Nephron progenitor cell (in vitro differentiated cells): ENCODE data around the gene RAB4B.

Experiments used
- DNase-seq: peaks from one replicate; pipeline ENCODE4 v3.0.0; 2021
- H3K27ac Mint-ChIP-seq: 2 replicates; pipeline ENCODE4 v1.8.0; 2021; ENCODE audit warnings: mild to moderate bottlenecking, moderate library complexity, mixed read lengths
- H3K27me3 Mint-ChIP-seq: 2 replicates; pipeline ENCODE4 v1.8.0; 2021; ENCODE audit warnings: mild to moderate bottlenecking, low read depth, mixed read lengths; ENCODE audit not compliant: poor library complexity
- H3K36me3 Mint-ChIP-seq: 2 replicates; pipeline ENCODE4 v1.8.0; 2021; ENCODE audit warnings: low read depth, mixed read lengths
- H3K4me1 Mint-ChIP-seq: 2 replicates; pipeline ENCODE4 v1.8.0; 2021; ENCODE audit warnings: mixed read lengths
- H3K4me3 Mint-ChIP-seq: 2 replicates; pipeline ENCODE4 v1.8.0; 2021; ENCODE audit warnings: mild to moderate bottlenecking, moderate library complexity, mixed read lengths
- H3K9me3 Mint-ChIP-seq: 2 replicates; pipeline ENCODE4 v1.8.0; 2021; ENCODE audit warnings: mild to moderate bottlenecking, moderate library complexity, mixed read lengths
- TF ChIP-seq, protein P1 (sequence below): fragments of 200-600 bp; sonication (generic); IDR thresholded peaks from 2 replicates; pipeline ENCODE4 v1.5.0; 2021; ENCODE audit warnings: antibody characterized with exemption

RAB4B gene

DNA sequence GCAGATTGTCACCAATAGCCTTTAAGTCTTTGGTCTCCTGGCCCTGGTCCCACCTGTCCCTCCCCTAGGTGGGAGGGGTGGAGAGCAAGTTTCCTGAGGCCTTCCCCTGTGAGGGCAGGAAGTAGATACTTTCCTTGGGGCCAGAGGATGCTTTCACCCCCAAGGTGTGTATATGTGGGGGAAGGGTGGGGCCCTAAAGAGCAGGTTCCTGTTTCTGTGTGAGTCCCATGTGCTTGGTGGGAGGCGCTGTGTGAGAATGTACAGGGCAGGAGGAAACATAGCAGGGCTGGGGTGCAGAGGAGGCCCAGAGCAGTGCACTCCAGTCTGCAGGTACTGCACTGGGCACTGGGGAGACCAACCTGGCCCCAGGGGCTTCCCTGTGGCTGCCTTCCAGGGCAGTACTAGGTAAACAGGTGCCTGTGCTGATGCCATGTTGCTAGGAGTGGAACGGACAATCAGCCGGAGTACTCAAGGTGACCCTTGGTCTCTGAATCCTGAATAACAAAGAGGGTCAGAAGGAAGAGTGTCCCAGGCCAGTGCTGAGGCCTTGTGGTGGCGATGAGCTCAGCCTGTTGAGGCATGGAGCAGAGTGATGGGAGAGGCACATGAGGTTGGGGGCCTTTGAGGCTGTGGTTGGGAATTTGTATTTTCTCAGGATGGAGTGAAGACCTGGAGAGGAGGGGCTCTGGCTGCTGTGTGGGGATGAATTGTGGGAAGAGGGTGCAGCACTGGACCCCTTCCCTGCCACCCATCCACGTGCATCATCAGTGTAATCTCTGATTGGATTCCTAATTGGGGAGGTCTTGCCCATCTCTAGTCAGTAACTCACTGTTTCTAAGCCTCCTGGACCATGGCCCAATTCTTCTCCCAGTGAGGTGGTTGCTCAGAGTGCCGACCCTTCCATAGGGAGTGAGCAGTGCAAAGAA lies 26.1 kb downstream of the RAB4B start:
- peaks cover 76% of the 10 kb centered on the region for H3K4me1 Mint-ChIP-seq
- peaks cover 3% of the 10 kb centered on the region for H3K27me3 Mint-ChIP-seq
- peaks cover 20% of the 10 kb centered on the region for H3K36me3 Mint-ChIP-seq
- peak overlapping the region; percentile 3 for H3K4me3 Mint-ChIP-seq
- no peaks in the 10 kb centered on the region for H3K9me3 Mint-ChIP-seq
- no peak for DNase-seq
- H3K27ac Mint-ChIP-seq = peak overlapping the region; percentile 52
- TF ChIP-seq, protein P1, sequence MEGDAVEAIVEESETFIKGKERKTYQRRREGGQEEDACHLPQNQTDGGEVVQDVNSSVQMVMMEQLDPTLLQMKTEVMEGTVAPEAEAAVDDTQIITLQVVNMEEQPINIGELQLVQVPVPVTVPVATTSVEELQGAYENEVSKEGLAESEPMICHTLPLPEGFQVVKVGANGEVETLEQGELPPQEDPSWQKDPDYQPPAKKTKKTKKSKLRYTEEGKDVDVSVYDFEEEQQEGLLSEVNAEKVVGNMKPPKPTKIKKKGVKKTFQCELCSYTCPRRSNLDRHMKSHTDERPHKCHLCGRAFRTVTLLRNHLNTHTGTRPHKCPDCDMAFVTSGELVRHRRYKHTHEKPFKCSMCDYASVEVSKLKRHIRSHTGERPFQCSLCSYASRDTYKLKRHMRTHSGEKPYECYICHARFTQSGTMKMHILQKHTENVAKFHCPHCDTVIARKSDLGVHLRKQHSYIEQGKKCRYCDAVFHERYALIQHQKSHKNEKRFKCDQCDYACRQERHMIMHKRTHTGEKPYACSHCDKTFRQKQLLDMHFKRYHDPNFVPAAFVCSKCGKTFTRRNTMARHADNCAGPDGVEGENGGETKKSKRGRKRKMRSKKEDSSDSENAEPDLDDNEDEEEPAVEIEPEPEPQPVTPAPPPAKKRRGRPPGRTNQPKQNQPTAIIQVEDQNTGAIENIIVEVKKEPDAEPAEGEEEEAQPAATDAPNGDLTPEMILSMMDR = no peak

DNA sequence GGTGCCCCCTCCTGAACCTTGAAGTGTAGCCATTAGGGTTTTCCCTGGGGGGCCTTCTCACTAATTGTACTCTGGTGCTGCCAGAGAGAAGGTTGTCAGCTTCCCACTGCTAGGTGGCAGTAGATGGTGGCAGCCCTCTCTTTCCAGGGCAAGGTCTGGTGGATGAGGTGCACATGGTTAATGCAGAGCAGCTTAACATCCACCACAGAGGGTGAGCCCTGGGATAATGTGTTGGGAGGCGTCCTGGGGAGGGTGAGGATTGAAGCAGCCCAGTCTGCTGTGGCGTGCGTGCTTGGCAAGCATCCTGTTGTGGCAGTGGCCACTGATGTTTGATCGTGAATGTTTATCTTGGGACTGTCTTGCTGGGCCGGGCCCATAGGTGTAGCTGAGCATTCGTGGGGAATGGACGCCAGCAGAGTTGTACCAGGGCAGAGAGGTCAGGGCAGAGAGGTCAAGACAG lies 26.8 kb downstream of the RAB4B start:
- no peaks in the 10 kb centered on the region for H3K9me3 Mint-ChIP-seq

DNA sequence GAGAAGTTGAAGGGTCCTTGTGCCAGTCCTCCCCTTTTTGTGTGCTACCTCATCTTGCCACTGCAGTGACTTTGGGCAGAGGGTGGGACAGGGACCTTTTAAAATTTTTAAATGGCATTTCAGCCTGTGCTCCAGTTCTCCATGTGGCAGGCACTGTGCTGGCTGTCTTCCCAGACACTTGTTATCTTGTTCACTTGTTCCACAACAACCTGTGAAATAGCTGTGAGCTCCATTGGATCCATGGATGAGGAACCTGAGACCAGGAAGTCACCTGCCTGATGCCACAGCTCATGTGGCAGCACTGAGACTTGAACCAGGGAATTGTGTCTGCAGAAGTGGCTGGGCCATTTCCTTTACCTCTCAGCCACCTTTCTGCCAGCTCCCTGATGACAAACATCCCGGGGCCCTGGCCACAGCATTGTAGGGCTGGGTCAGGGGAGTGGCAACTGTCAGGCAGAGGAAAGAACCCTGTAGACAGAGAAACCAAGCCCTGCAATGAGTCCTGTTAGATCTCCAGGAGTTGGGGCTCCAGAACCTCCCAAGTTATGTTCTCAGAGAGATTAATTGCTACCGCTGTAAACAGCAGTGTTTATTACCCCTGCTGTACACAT lies 27.3 kb downstream of the RAB4B start:
- Mint-ChIP-seq H3K36me3 (peaks cover 20% of the 10 kb centered on the region), H3K27ac (peak overlapping the region; percentile 52), H3K4me3 (peak overlapping the region; percentile 61), H3K9me3 (no peaks in the 10 kb centered on the region), H3K27me3 (peaks cover 3% of the 10 kb centered on the region), H3K4me1 (peaks cover 79% of the 10 kb centered on the region)
- no peak for DNase-seq
- TF ChIP-seq, protein P1 = no peak

More for the DNA sequence above, 26.8 kb downstream of the RAB4B start:
- peak overlapping the region; percentile 61 for H3K4me3 Mint-ChIP-seq
- no peak for DNase-seq
- H3K36me3 Mint-ChIP-seq = peaks cover 20% of the 10 kb centered on the region
- peaks cover 79% of the 10 kb centered on the region for H3K4me1 Mint-ChIP-seq
- peaks cover 3% of the 10 kb centered on the region for H3K27me3 Mint-ChIP-seq
- TF ChIP-seq, protein P1 = no peak
- H3K27ac Mint-ChIP-seq = peak overlapping the region; percentile 52

DNA sequence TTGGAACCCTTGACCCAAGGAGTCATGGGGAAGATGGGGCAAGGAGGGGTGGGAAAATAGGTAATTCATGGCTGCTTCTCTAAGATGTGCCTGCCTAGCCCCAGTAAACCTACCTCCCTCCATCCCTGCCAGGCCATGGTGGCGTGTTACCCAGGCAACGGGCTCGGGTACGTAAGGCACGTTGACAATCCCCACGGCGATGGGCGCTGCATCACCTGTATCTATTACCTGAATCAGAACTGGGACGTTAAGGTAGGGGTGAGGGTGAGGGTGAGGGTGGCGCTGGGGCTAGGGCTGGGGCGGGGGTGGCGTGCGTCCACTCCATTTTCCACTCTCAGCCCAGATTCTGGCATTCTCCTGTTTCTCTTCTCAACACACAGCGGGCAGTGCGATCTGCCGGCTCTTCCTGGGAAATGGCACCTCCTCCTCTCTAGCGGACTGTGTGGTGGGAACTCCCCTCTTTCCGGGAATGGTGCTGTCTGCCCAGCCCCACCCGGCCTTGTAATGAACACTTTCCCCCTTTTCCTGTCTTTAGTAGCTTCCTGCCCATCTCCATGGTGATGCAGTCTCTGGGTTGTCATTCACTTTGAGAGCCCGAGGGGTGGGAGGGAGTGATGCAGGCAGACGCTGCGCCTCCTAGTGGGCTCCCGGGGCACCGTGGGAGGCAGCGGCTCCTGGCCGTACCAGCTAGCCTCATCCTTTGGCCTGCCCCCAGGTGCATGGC lies 28.5 kb downstream of the RAB4B start:
- TF ChIP-seq, protein P1 = peak; percentile 91
- Mint-ChIP-seq H3K9me3 (no peaks in the 10 kb centered on the region), H3K36me3 (peaks cover 20% of the 10 kb centered on the region), H3K4me1 (peaks cover 82% of the 10 kb centered on the region), H3K4me3 (peak overlapping the region; percentile 57), H3K27ac (peak overlapping the region; percentile 74), H3K27me3 (peaks cover 8% of the 10 kb centered on the region)
- peak; percentile 95 for DNase-seq

DNA sequence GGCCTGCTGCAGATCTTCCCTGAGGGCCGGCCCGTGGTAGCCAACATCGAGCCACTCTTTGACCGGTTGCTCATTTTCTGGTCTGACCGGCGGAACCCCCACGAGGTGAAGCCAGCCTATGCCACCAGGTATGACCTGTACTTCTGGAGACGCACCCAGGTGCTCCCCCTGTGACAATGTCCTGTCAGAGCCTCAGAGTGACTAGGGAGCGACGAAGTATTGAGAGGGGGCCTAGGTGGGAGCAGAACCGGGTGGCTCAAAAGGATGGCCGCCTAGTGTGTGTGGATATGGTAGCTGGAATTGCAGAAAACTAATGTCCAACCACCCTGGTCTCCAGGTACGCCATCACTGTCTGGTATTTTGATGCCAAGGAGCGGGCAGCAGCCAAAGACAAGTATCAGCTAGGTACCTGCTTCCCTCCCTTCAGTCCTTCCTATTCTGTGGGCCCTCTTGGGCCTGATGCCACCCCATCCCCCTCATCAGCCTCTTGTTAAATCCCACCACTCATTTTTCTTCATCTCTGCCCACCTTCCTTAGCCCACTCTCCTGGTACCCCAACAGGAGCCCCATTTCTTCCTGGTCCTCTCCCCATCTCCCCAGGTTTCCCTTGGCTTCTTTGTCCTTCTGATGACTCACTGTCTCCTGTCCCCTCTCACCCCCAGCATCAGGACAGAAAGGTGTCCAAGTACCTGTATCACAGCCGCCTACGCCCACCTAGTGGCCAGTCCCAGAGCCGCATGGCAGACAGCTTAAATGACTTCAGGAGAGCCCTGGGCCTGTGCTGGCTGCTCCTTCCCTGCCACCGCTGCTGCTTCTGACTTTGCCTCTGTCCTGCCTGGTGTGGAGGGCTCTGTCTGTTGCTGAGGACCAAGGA lies 29.3 kb downstream of the RAB4B start:
- H3K4me1 Mint-ChIP-seq = peaks cover 81% of the 10 kb centered on the region
- H3K4me3 Mint-ChIP-seq = peak overlapping the region; percentile 57
- TF ChIP-seq, protein P1 = peak; percentile 18
- H3K9me3 Mint-ChIP-seq = no peaks in the 10 kb centered on the region
- H3K27ac Mint-ChIP-seq = peak overlapping the region; percentile 44
- no peak for DNase-seq
- peaks cover 12% of the 10 kb centered on the region for H3K27me3 Mint-ChIP-seq
- peaks cover 15% of the 10 kb centered on the region for H3K36me3 Mint-ChIP-seq
